Fibroblast of peridontal ligament (primary cell): ENCODE measurements around the gene GPAT3.
"Not testable (repeated sequence)": the region's sequence is repeated elsewhere in the genome, so short reads cannot be mapped to it uniquely, and the experiment has no call there.

Experiments used
- DNase-seq: peaks from one replicate; pipeline ENCODE4 v3.0.0-alpha.2; 2010; ENCODE audit errors: extremely low read depth

GPAT3 gene

DNA sequence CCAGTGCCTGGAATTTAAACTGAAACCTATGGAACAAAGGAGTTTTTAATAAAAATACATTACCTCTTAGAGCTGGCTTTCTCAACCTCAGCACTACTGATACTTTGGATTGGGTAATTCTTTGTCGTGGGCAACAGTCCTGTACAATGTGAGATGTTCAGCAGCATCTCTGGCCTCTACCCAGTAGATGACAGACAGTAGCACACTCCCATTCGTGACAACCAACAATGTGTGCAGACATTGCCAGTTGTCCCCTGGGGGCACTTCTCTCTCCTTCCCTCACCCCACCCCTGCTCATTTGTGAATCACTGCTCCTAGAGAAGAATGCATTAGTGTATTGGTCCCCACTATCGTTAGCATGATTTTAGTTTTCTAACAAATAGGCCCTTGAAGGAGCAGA lies 16.2 kb downstream of the GPAT3 start:
- DNase-seq = peak; percentile 46

- DNase-seq = peak; percentile 55
Measured at GRCh38 chr4:83552924-83553323, 17.0 kb downstream of the GPAT3 start.

DNA sequence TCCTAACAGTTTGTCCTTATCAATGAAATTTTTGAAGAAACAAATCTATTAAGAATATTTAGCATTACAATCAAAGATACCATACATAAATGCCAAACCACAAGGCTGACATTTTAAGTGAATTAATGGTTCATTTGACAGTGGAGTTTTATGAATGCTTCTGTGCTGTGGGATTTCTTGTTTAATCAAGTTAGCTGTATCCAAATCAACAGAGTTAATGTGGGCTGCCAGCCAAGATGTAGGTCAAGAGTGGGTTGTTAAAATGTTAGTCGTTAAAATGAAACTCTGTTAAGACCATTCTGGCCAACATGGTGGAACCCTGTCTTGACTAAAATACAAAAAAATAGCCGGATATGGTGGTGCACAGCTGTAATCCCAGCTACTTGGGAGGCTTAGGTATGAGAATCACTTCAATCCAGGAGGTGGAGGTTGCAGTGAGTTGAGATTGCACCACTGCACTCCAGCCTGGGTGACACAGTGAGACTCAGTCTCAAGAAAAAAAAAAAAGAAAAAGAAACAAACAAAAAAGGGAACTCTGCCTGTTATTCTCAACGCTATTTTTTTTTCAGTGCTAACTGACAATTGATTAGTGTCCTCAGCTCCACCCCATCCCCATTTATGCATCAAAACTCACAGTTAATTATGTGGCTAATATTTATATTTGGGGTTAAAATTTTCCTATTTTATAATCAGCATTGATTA lies 20.2 kb downstream of the GPAT3 start:
- DNase-seq = no peak

DNA sequence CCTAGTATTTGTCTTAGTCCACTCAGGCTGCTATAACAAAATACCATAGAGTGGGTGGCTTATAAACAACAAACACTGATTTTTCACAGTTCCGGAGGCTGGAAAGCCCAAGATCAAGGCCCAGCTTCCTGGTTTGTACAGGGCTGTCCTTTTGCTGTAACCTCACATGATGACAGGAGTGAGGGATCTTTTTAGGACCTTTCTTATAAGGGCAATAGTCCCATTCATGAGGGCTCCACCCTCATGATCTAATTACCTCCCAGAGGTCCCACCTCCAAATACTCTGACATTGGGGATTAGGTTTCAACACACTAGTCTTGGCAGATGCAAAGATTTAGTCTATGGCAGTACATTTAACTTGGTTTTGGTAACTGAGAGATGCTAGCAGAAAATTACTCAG lies 20.9 kb downstream of the GPAT3 start:
- DNase-seq = no peak

- DNase-seq = no peak
Measured at GRCh38 chr4:83558059-83558653, 22.2 kb downstream of the GPAT3 start.

DNA sequence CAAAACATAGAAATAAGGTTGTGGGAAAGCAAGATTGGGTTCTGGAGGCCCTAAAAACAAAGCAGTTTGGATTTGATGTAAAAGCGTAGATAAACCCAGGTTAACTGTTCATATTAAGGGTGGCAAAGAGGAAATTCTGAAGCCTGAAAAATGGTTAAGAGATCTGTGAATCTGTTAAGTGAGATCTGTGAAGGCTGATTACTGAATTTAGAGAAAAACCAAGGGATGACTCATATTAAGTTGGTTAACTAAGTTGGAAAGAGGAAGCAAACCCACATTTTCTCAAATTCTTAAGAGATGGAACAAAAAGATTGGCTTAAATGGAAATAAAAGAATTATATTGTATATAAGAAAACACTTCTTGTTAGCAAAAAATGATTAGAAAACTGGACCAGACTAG lies 22.8 kb downstream of the GPAT3 start:
- peak; percentile 73 for DNase-seq

- DNase-seq = no peak
Measured at GRCh38 chr4:83560523-83560922, 24.6 kb downstream of the GPAT3 start.

DNA sequence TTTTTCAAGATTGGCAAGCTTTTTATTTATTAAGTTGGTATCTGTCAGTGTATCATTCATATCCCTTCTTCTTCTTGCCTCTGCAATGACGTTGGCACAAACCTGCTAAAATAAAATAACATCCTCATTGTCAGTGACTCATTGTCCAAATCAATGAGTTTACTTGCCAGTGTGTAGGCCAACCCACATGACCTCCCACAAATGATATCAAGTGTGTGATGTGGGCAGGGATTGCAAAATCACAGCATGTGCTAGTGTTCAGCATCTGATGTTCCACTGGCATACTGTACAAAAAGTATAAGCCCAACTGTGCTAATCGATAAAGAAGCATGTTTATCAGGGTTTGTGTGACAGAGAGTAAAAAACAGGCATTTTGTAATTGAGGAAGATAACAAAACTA lies 25.5 kb downstream of the GPAT3 start:
- DNase-seq = peak; percentile 90

GRCh38 chr4:83563998-83564397 lies 28.1 kb downstream of the GPAT3 start:
- DNase-seq = no peak

DNA sequence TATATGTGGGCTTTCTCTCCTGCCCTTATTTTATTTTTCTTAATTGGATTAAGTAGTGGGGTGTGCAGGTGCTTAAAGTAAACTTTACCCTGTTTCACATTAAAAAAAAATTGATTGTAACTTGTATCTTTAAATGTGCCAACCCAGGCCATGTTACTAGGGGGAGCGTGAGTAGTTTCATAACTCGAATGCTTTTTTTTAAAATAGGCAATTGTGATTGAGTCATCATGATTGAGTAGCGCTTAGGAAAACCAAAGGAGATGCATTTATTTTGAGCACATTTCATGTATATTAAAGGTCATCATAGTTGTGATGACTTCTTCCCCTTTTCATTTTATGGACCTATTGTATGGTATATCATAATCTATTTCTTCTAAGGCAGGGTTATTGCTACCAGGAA lies 32.2 kb downstream of the GPAT3 start:
- DNase-seq = peak; percentile 31

GRCh38 chr4:83569429-83569828 lies 33.5 kb downstream of the GPAT3 start:
- DNase-seq = no peak

GRCh38 chr4:83569987-83570386 lies 34.1 kb downstream of the GPAT3 start:
- no peak for DNase-seq

GRCh38 chr4:83572848-83573247 lies 36.9 kb downstream of the GPAT3 start:
- DNase-seq = no peak

DNA sequence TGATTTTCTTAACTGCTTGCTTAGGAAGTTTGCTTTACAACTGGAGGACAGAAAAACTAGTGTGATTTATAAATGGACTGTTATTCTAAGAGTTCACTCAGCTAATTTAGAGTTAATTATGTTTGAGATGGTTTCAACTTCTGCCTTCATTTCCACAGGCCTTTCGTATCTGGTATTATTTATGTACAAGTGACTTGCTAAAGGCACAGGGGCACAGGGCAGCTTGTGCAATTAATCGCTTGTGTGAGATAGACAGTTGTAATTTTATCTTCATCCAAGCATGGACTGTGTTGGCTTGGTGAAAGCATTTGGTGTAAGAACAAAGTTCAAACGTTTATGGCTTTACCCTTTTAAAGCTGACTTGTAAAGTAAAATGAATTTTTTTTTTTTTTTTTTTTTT lies 38.3 kb downstream of the GPAT3 start:
- no peak for DNase-seq

DNA sequence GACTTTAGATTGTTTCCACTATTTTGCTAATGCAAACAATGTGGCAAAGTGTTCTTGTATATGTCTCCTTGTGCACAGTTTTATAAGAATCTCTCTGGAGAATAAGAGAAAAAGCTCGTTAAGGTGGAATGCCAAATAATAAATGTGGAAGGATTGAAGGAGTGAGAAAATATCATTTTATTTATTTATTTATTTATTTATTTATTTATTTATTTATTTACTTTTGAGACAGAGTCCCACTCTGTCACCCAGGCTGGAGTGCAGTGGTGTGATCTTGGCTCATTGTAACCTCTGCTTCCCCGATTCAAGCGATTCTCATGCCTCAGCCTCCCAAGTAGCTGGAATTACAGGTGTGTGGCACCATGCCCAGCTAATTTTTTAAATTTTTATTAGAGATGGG lies 40.3 kb downstream of the GPAT3 start:
- DNase-seq = not testable (repeated sequence)

GRCh38 chr4:83581411-83582288 lies 45.7 kb downstream of the GPAT3 start:
- no peak for DNase-seq

- peak; percentile 81 for DNase-seq
Measured at GRCh38 chr4:83582289-83582785, 46.4 kb downstream of the GPAT3 start.

- no peak for DNase-seq
Measured at GRCh38 chr4:83585982-83586508, 50.1 kb downstream of the GPAT3 start.

GRCh38 chr4:83589279-83589678 lies 53.4 kb downstream of the GPAT3 start:
- DNase-seq = no peak

DNA sequence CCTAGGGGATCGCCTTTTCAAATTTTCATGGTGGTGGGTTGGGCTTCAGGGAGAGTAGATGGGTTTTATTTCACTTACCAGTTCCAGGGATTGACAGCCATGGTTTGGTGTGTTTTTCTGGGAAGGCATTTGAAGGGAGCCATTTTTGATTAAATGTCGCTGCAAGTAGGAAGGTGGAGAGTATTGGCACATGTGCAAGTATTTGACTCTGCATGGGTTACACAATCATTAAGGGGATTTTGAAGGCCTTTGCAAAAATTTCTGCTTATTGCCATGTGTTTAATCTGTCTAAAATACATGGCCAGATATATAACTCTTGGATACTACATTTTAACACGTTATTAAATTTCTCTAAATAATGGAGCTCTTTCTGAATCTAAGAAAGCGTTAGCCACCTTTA lies 55.1 kb downstream of the GPAT3 start:
- no peak for DNase-seq

GRCh38 chr4:83591730-83592129 lies 55.8 kb downstream of the GPAT3 start:
- DNase-seq = no peak

DNA sequence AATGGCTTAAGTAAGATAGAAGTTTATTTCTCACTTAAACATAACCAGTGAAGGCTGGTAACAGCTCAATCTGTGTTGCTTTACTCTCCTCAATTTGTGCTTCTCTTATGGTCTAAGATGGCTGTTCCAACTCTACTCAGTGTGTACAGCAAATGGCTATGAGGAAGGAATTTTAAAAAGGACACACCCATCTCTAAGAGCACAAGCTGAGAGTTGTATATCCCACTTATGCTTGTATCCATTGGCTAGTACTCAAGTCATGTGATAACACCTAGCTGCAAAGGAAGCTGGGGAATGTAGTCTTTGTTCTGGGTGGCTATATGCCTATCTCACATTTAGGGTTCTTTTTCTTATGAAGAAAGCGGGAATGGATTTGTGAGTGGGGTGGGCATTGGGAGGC lies 63.3 kb downstream of the GPAT3 start:
- DNase-seq = peak; percentile 40
